H1 (cell line): Measurements from ENCODE around the gene AICDA.

Source experiments
- CEBPB ChIP-seq: IDR thresholded peaks from 2 replicates; pipeline ENCODE4 v1.6.1; 2012; ENCODE audit warnings: low read depth, low read length
- EGR1 ChIP-seq: IDR thresholded peaks from 2 replicates; pipeline ENCODE4 v1.6.1; 2011; ENCODE audit warnings: low read depth, low read length, borderline replicate concordance
- EZH2 ChIP-seq: fragments of 200-600 bp; sonication (generic); IDR thresholded peaks from 2 replicates; pipeline ENCODE4 v1.7.1; 2012; ENCODE audit warnings: low read depth, mild to moderate bottlenecking, moderate library complexity, low read length, inconsistent platforms; ENCODE audit not compliant: severe bottlenecking
- GABPA ChIP-seq: IDR thresholded peaks from 2 replicates; pipeline ENCODE4 v1.6.1; 2011; ENCODE audit warnings: mild to moderate bottlenecking, low read length, moderate library complexity, borderline replicate concordance; ENCODE audit not compliant: insufficient read depth
- GTF2F1 ChIP-seq: IDR thresholded peaks from 2 replicates; pipeline ENCODE4 v1.6.1; 2012; ENCODE audit warnings: low read depth, low read length, improper control_type of control experiment, borderline replicate concordance
- HDAC2 ChIP-seq, 2 experiments: fragments of 300-600 bp in 1 of 2; sonication (generic) in 1 of 2; IDR thresholded peaks; 2 replicates each; pipeline ENCODE4 v1.6.1; 2011 to 2012; ENCODE audit warnings: low read depth in 2 of 2, low read length in 2 of 2, mild to moderate bottlenecking in 2 of 2, moderate library complexity in 2 of 2, borderline replicate concordance in 1 of 2, inconsistent platforms in 1 of 2
- POLR2AphosphoS5 ChIP-seq: IDR thresholded peaks from 2 replicates; pipeline ENCODE4 v1.6.1; 2011; ENCODE audit warnings: low read depth, low read length
- TBP ChIP-seq: IDR thresholded peaks from 2 replicates; pipeline ENCODE4 v1.6.1; 2011; ENCODE audit warnings: low read depth, low read length, improper control_type of control experiment
- ZNF274 ChIP-seq: IDR thresholded peaks from 2 replicates; pipeline ENCODE4 v1.7.0; 2012; ENCODE audit warnings: low read length, borderline replicate concordance; ENCODE audit errors: extremely low read depth
- TF ChIP-seq, protein P1 (sequence below): IDR thresholded peaks from 2 replicates; pipeline ENCODE4 v1.6.1; 2011; ENCODE audit warnings: low read length, improper control_type of control experiment
- TF ChIP-seq, protein P2 (sequence below), 3 experiments: IDR thresholded peaks; 1 replicate in 2 of 3; 2 replicates in 1 of 3; pipeline versions ENCODE4 v1.5.1 to v1.6.1; 2011; ENCODE audit warnings: low read length in 3 of 3, mild to moderate bottlenecking in 3 of 3, inconsistent platforms in 2 of 3, low read depth in 1 of 3, moderate library complexity in 1 of 3; ENCODE audit not compliant: insufficient read depth in 1 of 3; ENCODE audit errors: control extremely low read depth in 1 of 3

DNA sequence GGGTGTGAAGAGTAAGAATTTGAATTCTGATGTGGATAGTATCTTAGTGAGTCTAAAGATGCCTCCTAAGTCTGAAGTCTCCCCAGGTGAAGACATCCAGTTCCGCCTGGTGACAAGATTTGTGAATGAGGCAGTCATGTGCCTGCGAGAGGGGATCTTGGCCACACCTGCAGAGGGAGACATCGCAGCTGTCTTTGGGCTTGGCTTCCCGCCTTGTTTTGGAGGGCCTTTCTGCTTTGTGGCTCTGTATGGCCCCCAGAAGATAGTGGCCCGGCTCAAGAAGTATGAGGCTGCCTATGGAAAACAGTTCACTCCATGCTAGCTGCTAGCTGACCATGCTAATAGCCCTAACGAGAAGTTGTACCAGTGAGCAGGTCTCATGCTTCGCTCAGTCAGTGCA, 24.6 kb upstream of the AICDA start:
- TF ChIP-seq GABPA (no peak), CEBPB (no peak), EZH2 (no peak), EGR1 (no peak), ZNF274 (no peak), HDAC2 (IDR thresholded peaks at IDR 0.05; ENCODE audit: borderline replicate concordance in 1 of 2, low read depth in 2 of 2, low read length in 2 of 2) (no peak), POLR2AphosphoS5 (no peak), TBP (no peak), GTF2F1 (no peak)
- TF ChIP-seq, protein P1, sequence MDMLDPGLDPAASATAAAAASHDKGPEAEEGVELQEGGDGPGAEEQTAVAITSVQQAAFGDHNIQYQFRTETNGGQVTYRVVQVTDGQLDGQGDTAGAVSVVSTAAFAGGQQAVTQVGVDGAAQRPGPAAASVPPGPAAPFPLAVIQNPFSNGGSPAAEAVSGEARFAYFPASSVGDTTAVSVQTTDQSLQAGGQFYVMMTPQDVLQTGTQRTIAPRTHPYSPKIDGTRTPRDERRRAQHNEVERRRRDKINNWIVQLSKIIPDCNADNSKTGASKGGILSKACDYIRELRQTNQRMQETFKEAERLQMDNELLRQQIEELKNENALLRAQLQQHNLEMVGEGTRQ: no peak
- TF ChIP-seq, protein P2, sequence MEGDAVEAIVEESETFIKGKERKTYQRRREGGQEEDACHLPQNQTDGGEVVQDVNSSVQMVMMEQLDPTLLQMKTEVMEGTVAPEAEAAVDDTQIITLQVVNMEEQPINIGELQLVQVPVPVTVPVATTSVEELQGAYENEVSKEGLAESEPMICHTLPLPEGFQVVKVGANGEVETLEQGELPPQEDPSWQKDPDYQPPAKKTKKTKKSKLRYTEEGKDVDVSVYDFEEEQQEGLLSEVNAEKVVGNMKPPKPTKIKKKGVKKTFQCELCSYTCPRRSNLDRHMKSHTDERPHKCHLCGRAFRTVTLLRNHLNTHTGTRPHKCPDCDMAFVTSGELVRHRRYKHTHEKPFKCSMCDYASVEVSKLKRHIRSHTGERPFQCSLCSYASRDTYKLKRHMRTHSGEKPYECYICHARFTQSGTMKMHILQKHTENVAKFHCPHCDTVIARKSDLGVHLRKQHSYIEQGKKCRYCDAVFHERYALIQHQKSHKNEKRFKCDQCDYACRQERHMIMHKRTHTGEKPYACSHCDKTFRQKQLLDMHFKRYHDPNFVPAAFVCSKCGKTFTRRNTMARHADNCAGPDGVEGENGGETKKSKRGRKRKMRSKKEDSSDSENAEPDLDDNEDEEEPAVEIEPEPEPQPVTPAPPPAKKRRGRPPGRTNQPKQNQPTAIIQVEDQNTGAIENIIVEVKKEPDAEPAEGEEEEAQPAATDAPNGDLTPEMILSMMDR (IDR thresholded peaks at IDR 0.05; ENCODE audit: control extremely low read depth in 1 of 3, insufficient read depth in 1 of 3, low read depth in 1 of 3, low read length in 3 of 3): no peak; a peak in 1 of 4 replicates
